ENCODE results near the gene EPO.

Gene EPO

DNA sequence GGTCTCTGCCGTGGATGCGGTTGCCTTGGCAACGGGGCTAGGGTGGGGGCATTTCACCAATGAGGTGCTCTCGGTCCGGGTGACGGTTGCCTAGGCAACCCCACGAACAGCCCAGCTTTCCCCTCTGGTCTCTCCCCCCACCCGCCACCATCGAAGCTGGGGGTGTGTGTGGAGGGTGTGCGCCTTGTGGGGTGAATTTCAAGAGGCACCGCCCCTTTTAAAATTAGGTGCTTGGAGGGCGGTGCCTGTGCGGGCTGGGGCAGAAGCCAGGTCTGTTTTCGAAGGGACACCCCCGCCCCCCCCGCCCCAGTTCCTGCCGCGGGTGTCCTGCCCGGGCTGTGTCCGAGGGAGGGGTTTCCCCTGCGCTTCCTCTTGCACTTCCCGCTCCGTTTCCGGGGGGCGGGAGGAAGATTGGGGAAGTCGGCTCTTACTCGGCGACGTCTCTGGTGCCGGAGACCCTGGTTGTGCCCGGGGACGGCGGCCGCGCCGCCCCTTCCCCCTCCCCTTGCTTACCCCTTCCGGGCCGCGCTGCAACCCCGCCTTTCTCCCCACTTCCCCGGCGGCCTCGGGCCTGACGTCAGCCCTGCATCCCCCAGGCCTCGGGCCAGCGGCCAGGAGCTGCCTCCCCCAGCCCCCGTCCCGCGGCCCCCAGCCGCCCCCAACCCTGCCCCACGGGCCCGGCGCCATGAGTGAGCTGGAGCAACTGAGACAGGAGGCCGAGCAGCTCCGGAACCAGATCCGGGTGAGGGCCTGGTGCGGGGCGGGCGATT, 44.5 kb upstream of the EPO start:
- DNase-seq (ENCODE audit: low read depth): peak; percentile 66
- H3K4me3 ChIP-seq (ENCODE audit: low read length): peak overlapping the region; percentile 93
- TF ChIP-seq, protein P1, sequence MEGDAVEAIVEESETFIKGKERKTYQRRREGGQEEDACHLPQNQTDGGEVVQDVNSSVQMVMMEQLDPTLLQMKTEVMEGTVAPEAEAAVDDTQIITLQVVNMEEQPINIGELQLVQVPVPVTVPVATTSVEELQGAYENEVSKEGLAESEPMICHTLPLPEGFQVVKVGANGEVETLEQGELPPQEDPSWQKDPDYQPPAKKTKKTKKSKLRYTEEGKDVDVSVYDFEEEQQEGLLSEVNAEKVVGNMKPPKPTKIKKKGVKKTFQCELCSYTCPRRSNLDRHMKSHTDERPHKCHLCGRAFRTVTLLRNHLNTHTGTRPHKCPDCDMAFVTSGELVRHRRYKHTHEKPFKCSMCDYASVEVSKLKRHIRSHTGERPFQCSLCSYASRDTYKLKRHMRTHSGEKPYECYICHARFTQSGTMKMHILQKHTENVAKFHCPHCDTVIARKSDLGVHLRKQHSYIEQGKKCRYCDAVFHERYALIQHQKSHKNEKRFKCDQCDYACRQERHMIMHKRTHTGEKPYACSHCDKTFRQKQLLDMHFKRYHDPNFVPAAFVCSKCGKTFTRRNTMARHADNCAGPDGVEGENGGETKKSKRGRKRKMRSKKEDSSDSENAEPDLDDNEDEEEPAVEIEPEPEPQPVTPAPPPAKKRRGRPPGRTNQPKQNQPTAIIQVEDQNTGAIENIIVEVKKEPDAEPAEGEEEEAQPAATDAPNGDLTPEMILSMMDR (IDR thresholded peaks at IDR 0.05; ENCODE audit: insufficient read depth, low read depth, low read length, missing control alignments): no peak

DNA sequence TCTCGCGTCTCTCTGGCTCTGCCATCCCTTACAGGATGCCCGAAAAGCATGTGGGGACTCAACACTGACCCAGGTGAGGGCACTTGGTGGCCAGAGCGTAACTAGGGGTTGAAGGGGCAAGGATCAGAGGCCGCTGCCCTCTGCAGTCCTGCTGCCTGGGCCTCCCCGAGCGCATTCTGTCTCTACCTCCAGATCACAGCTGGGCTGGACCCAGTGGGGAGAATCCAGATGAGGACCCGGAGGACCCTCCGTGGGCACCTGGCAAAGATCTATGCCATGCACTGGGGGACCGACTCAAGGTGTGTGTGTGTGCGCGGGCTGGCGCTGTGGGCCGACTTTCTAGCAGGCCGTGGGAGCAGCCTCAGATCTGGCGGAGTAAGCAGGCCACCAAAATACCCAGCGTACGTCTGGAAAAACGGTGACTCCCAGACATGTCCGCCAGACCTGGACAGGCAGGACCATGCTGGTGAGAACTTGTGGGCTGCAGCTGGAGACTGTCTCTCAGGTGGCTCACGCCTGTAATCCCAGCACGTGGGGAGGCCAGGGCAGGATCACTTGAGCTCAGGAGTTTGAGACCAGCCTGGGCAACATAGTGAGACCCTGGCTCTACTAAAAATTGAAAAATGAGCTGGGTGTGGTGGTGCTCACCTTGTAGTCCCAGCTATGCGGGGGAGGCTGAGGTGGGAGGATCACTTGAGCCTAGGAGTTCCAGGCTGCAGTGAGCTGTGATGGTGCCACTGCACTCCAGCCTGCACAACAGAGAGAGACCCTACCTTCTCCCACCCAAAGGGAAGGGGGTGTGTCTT, 43.6 kb upstream of the EPO start:
- TF ChIP-seq, protein P1 (IDR thresholded peaks at IDR 0.05; ENCODE audit: insufficient read depth, low read depth, low read length, missing control alignments): no peak
- no peak for DNase-seq (ENCODE audit: low read depth)
- H3K4me3 ChIP-seq (ENCODE audit: low read length): peak overlapping the region; percentile 25

DNA sequence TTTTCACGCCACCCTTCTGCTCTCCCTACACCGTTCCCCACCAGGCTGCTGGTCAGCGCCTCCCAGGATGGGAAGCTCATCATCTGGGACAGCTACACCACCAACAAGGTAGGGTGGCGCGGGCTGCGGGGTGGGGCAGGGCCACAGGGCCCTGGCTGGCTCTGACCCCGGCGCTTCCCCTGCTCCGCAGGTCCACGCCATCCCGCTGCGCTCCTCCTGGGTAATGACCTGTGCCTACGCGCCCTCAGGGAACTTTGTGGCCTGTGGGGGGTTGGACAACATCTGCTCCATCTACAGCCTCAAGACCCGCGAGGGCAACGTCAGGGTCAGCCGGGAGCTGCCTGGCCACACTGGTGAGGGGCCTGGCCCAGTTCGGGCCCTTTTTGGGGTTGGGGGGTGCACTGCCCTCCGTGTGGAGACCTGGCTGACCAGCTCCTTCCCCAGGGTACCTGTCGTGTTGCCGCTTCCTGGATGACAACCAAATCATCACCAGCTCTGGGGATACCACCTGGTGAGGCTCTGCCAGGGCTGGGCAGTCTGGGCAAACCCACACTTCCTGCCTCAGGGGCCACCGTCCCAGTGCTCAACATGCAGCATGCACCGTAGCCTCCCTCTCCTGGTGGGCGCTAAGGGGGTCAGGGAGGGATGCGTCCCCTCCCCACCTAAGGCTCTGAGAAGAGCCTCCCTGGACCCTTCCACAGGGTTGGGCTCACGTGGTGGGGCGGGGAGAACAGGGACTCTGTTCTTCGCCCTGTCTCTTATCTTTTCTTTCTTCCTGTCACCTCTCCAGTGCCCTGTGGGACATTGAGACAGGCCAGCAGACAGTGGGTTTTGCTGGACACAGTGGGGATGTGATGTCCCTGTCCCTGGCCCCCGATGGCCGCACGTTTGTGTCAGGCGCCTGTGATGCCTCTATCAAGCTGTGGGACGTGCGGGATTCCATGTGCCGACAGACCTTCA, 42.7 kb upstream of the EPO start:
- TF ChIP-seq, protein P1 (IDR thresholded peaks at IDR 0.05; ENCODE audit: insufficient read depth, low read depth, low read length, missing control alignments): no peak
- DNase-seq (ENCODE audit: low read depth): no peak
- H3K4me3 ChIP-seq (ENCODE audit: low read length): no peak overlapping the region

DNA sequence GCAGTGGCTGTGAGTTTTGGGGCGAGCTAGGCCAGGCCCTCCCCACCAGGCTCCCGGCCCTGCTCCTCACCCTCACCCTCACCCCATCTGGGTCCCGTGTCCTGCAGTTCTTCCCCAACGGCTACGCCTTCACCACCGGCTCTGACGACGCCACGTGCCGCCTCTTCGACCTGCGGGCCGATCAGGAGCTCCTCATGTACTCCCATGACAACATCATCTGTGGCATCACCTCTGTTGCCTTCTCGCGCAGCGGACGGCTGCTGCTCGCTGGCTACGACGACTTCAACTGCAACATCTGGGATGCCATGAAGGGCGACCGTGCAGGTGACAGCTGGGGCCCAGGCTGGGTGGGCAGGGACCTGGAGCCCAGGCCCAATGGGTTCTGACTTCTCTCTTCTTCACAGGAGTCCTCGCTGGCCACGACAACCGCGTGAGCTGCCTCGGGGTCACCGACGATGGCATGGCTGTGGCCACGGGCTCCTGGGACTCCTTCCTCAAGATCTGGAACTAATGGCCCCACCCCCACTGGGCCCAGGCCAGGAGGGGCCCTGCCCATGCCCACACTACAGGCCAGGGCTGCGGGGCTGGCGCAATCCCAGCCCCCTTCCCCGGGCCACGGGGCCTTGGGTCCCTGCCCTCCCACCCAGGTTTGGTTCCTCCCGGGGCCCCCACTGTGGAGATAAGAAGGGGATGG, 41.8 kb upstream of the EPO start:
- DNase-seq (ENCODE audit: low read depth): no peak
- TF ChIP-seq, protein P1 (IDR thresholded peaks at IDR 0.05; ENCODE audit: insufficient read depth, low read depth, low read length, missing control alignments): no peak
- no peak overlapping the region for H3K4me3 ChIP-seq (ENCODE audit: low read length)

DNA sequence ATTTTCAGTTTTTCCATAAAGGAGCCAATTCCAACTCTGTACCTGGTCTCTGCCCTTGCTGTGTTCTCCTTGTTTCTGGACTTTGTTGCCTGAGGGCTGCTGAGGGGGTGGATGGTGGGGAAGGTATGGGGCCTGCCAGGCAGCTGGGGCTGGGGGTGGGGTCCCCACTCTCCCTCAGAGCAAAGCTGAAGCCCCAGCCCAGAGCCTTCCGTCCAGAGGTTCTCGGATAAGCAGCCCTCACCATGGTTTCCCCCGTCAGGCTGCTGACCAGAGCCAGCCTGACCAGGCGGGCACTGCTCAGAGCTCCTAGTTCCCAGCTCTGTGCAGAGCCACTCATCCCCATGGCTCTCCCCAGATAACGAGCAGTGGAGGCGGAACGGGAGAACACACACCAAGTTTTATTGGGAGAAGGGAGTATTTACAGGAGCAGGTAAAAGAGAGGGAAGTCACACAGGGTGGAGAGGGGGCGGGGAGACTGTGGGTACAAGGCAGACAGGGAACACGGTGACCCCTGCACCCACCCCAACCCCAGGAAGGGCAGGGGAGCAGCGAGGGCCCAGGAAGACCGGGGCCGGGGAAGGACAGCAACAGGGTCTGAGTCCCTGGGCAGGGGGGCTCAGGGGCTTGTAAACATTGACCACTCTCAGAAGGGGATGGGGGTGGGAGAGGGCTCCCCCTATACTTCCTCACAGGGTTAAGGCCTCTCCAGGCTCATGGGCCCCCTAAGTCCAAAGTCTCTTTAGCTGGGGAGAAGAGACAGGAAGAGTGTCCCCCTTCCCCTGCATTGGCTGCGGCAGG, 40.9 kb upstream of the EPO start:
- DNase-seq (ENCODE audit: low read depth): no peak
- H3K4me3 ChIP-seq (ENCODE audit: low read length): no peak overlapping the region
- TF ChIP-seq, protein P1 (IDR thresholded peaks at IDR 0.05; ENCODE audit: insufficient read depth, low read depth, low read length, missing control alignments): no peak
